Transverse colon (tissue), 4 donors: Measurements from ENCODE around the gene GPC1. TPM values are rescaled to one million over a fixed set of nuclear protein-coding genes. Genes with fewer than 3 reads are reported as not detected.

Experiments
- DNase-seq: peaks from one replicate; pipeline ENCODE4 v3.0.0-alpha.2; 2019
- H3K27ac ChIP-seq, 4 donors: fragments of 200-600 bp; sonication (generic); 2 replicates each; pipeline ENCODE4 v1.5.1; 2016 to 2018; ENCODE audit warnings: inconsistent platforms in 4 of 4
- H3K27me3 ChIP-seq: fragments of 200-600 bp; sonication (generic); 2 replicates; pipeline ENCODE4 v1.5.1; 2017; ENCODE audit warnings: inconsistent platforms
- H3K36me3 ChIP-seq, 4 donors: fragments of 200-600 bp; sonication (generic); 2 replicates each; pipeline ENCODE4 v1.5.1; 2017 to 2019; ENCODE audit warnings: inconsistent platforms in 4 of 4
- H3K4me1 ChIP-seq, 4 donors: fragments of 200-600 bp; sonication (generic); 2 replicates each; pipeline ENCODE4 v1.5.1; 2017 to 2020; ENCODE audit warnings: inconsistent platforms in 4 of 4
- H3K4me3 ChIP-seq, 4 donors: fragments of 200-600 bp; sonication (generic); 1 replicate in 1 of 4; 2 replicates in 3 of 4; pipeline versions ENCODE4 v1.5.1 to v1.6.1; 2017 to 2019; ENCODE audit warnings: inconsistent platforms in 4 of 4
- H3K9me3 ChIP-seq, 2 donors: fragments of 200-600 bp; sonication (generic); 2 replicates each; pipeline ENCODE4 v1.5.1; 2017 to 2019; ENCODE audit warnings: inconsistent platforms in 2 of 2
- EP300 ChIP-seq: sonication (generic); formaldehyde crosslinking; IDR thresholded peaks from one replicate; pipeline ENCODE4 v1.6.1; 2017; ENCODE audit warnings: antibody characterized with exemption, low read depth
- POLR2A ChIP-seq: fragments of 450-650 bp; IDR thresholded peaks from one replicate; pipeline ENCODE4 v1.6.1; 2016; ENCODE audit warnings: antibody characterized with exemption, mild to moderate bottlenecking, moderate library complexity
- POLR2AphosphoS5 ChIP-seq, 3 donors: sonication (generic); formaldehyde crosslinking; IDR thresholded peaks; one replicate each; pipeline ENCODE4 v1.6.1; 2016; ENCODE audit warnings: antibody characterized with exemption in 3 of 3
- WGBS, 2 donors: methylation state at CpG; one replicate each; pipeline ENCODE4 v1.1.5; 2018; ENCODE audit warnings: low coverage in 1 of 2; 5-methylcytosine and 5-hydroxymethylcytosine counted together
- in situ Hi-C, 4 donors: fragments of 200-750 bp; cut with MboI; loops; one replicate each; pipeline versions ENCODE4 v1.15.0 to v1.15.1; 2017; ENCODE audit warnings: low sequenced_read_pairs in 3 of 4, low pct_ligation_motif_present in 1 of 4, low pct_unique_long_range_greater_than_20kb in 1 of 4
- intact Hi-C: fragments of 100-400 bp; cut with DNase I; formaldehyde crosslinking; loops from one replicate; pipeline ENCODE4 v1.15.1; 2023; ENCODE audit warnings: low total_unique reads
- total RNA-seq, 4 donors: library from RNA; depleted of rRNA; stranded (reverse); fragments of >200 nt; gene quantifications; one replicate each; pipeline ENCODE4 v1.1.0, GENCODE V29; 2016
- TF ChIP-seq, protein P1 (sequence below), 5 experiments: fragments of 200-600 bp in 3 of 5; fragments of 450-650 bp in 2 of 5; sonication (generic) in 3 of 5; IDR thresholded peaks; 1 replicate in 2 of 5; 2 replicates in 3 of 5; pipeline ENCODE4 v1.5.1; 2016 to 2017; ENCODE audit warnings: antibody characterized with exemption in 5 of 5, inconsistent platforms in 3 of 5, mild to moderate bottlenecking in 2 of 5, moderate library complexity in 1 of 5

The GPC1 gene
- total RNA-seq, 4 donors from 2014 or later = 10.4 to 31.8 (median 18.0) TPM

DNA sequence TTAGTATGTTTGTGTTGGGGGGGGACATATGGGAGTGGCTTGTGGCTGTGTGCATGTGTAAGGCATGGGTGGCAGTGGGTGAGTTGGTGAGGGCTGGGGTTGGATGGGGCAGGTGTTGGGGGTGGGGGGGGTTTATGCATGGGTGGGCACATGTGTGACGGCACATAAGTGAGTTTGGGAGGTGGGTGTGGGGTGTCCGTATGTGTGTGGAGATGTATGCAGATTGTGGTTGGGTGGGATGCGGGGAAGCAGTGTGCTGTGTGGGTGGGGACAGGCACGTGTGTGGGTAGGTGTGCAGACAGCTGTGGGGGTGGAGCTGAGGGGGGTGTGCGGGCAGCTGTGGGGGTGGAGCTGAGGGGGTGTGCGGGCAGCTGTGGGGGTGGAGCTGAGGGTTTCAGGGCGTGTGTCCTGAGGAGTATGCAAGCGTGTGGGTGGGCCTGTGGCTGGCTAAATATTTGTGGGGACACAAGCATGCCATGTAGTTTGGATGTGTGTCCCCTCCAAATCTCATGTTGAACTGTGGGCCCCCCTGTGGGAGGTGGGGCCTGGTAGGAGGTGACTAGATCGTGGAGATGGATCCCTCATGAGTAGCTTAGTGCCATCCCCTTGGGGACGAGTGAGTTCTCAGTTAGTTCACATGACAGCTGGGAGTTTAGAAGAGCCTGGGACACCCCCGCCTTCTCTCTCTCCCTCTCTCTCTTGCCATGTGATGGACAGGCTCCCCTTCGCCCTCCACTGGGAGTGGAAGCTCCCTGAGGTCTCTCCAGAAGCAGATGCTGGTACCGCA, 62.9 kb downstream of the GPC1 start:
- Histone ChIP-seq H3K4me3 (no peak overlapping the region), H3K27me3 (no peaks in the 10 kb centered on the region), H3K4me1 (no peaks in the 10 kb centered on the region), H3K36me3 (no peaks in the 10 kb centered on the region), H3K27ac (no peak overlapping the region), H3K9me3 (no peaks in the 10 kb centered on the region)
- intact Hi-C loops (loop anchor here (5.0 kb wide), 1 partner anchor 534 kb away; no protein-coding TSS in a partner anchor), in situ Hi-C loops (no loop called here)
- TF ChIP-seq POLR2A (no peak), POLR2AphosphoS5 (IDR thresholded peaks at IDR 0.05) (no peak), EP300 (no peak)
- TF ChIP-seq, protein P1, sequence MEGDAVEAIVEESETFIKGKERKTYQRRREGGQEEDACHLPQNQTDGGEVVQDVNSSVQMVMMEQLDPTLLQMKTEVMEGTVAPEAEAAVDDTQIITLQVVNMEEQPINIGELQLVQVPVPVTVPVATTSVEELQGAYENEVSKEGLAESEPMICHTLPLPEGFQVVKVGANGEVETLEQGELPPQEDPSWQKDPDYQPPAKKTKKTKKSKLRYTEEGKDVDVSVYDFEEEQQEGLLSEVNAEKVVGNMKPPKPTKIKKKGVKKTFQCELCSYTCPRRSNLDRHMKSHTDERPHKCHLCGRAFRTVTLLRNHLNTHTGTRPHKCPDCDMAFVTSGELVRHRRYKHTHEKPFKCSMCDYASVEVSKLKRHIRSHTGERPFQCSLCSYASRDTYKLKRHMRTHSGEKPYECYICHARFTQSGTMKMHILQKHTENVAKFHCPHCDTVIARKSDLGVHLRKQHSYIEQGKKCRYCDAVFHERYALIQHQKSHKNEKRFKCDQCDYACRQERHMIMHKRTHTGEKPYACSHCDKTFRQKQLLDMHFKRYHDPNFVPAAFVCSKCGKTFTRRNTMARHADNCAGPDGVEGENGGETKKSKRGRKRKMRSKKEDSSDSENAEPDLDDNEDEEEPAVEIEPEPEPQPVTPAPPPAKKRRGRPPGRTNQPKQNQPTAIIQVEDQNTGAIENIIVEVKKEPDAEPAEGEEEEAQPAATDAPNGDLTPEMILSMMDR (IDR thresholded peaks at IDR 0.05) = no peak
- WGBS, 2 donors = 69 to 90% methylated on average over 5 to 13 of the region's 13 CpGs
- DNase-seq = no peak

DNA sequence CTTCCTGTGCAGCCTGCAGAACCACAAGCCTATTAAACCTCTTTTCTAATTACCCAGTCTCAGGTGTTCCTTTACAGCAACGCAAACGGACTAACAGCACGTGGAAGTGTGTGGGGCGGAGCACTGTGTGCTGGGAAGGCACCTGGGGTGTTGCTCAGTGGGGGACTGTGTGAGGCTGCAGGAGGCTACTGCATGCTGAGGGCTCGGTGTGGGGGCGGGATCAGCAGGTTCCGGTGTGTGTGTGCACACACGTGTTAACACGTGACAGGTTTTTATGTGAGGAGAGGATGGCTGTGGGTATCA, 63.4 kb downstream of the GPC1 start:
- 47 to 96% methylated on average over 3 to 9 of the region's 9 CpGs for whole genome bisulfite sequencing, 2 donors
- H3K27ac ChIP-seq = no peak overlapping the region
- in situ Hi-C loops (no loop called here), intact Hi-C loops (loop anchor here (5.0 kb wide), 1 partner anchor 533 kb away; no protein-coding TSS in a partner anchor)
- no peak for DNase-seq
- H3K36me3 ChIP-seq = no peaks in the 10 kb centered on the region
- H3K27me3 ChIP-seq = no peaks in the 10 kb centered on the region
- H3K4me1 ChIP-seq = no peaks in the 10 kb centered on the region
- TF ChIP-seq, protein P1 (IDR thresholded peaks at IDR 0.05) = no peak
- no peak for TF ChIP-seq POLR2A
- no peak for TF ChIP-seq POLR2AphosphoS5 (IDR thresholded peaks at IDR 0.05)
- no peak for TF ChIP-seq EP300
- no peak overlapping the region for H3K4me3 ChIP-seq
- H3K9me3 ChIP-seq = no peaks in the 10 kb centered on the region

DNA sequence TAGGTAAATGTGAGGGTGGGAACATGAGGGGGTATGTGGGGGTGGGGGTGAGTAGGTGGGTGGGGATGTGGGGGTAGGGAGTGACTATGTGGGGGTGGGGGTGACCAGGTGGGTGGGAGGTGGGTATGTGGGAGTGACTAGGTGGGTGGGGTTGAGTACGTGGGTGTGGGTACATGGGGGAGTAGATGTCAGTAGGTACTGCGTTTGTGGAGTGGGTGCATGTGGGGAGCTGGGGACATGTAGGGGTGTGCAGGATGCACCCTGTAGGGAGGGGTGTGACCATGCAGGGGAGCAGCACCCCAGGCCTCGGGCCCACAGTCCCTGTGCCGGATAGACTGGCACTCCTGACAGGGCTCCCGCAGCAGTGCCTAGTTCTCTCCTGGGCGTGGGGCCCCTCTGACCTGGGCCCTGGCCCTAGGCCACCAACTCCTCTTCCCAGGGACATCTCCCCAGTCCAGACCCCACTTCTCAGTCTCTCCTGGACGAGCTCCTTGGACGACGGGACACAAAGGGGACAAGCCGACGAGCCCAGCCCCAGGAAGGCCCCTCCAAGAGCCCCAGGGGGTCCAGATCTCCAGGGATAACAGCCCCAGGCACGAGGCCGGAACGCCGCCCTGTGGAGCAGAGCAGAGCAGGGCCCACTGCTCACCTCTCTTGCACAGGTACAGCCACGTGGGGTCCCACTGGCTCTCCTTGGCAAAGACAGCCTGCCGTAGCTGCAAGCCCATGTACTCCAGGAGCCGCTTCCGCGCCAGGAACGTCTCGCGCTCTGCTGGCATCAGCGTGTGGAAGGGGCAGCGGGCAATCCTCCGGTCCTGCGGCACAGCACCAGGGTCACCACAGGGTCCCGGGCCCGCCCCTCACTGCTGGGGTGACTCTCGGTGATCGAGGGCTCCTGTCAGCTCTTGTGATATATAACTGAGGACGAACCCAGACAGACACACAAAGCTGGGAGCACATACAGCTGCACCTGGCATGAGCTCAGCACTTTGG, 64.1 kb downstream of the GPC1 start:
- no peaks in the 10 kb centered on the region for H3K27me3 ChIP-seq
- H3K4me1 ChIP-seq = no peaks in the 10 kb centered on the region
- in situ Hi-C loops (loop anchor here in 2 of 4 donors (25.0 kb wide), 1 partner anchor 213 kb away; no protein-coding TSS in a partner anchor), intact Hi-C loops (loop anchor here (5.0 kb wide), 1 partner anchor 533 kb away; no protein-coding TSS in a partner anchor)
- DNase-seq = no peak
- TF ChIP-seq POLR2A (no peak), EP300 (no peak), POLR2AphosphoS5 (IDR thresholded peaks at IDR 0.05) (no peak)
- TF ChIP-seq, protein P1 (IDR thresholded peaks at IDR 0.05) = no peak
- H3K27ac ChIP-seq = no peak overlapping the region
- H3K4me3 ChIP-seq = no peak overlapping the region
- no peaks in the 10 kb centered on the region for H3K9me3 ChIP-seq
- no peaks in the 10 kb centered on the region for H3K36me3 ChIP-seq
- 96% methylated on average over 29 of the region's 32 CpGs; no CpG with 5 or more reads in 1 of the 2 donors for WGBS, 2 donors
